Trophoblast cell (in vitro differentiated cells and primary cell): ENCODE results near the gene TSC22D3.
A peak's percentile ranks its signal among the peaks of the same experiment; 100 is the strongest.

ENCODE experiments used
- DNase-seq, 2 donors: peaks; one replicate each; pipeline ENCODE4 v3.0.0-alpha.2; 2016
- H2AFZ ChIP-seq: 2 replicates; pipeline ENCODE4 v1.6.1; 2013; ENCODE audit warnings: low read length, moderate library complexity, mild to moderate bottlenecking; ENCODE audit not compliant: insufficient read depth, poor library complexity
- H2AK5ac ChIP-seq: 2 replicates; pipeline ENCODE4 v1.6.1; 2013; ENCODE audit warnings: mild to moderate bottlenecking, low read length
- H2BK120ac ChIP-seq: 2 replicates; pipeline ENCODE4 v1.6.1; 2013; ENCODE audit warnings: low read length, mild to moderate bottlenecking, moderate library complexity; ENCODE audit not compliant: insufficient read depth, poor library complexity
- H2BK12ac ChIP-seq: 2 replicates; pipeline ENCODE4 v1.6.1; 2013; ENCODE audit warnings: mild to moderate bottlenecking, low read length, moderate library complexity
- H2BK5ac ChIP-seq: 2 replicates; pipeline ENCODE4 v1.6.1; 2013; ENCODE audit warnings: low read length, low read depth, moderate library complexity, mild to moderate bottlenecking; ENCODE audit not compliant: poor library complexity
- H3K14ac ChIP-seq: 2 replicates; pipeline ENCODE4 v1.6.1; 2013; ENCODE audit warnings: mild to moderate bottlenecking, low read length
- H3K18ac ChIP-seq: 2 replicates; pipeline ENCODE4 v1.6.1; 2013; ENCODE audit warnings: mild to moderate bottlenecking, low read length
- H3K23ac ChIP-seq: 2 replicates; pipeline ENCODE4 v1.6.1; 2013; ENCODE audit warnings: low read length
- H3K27ac ChIP-seq: 2 replicates; pipeline ENCODE4 v1.5.1; 2013; ENCODE audit warnings: low read depth, mild to moderate bottlenecking, inconsistent platforms, low read length, moderate library complexity
- H3K27me3 ChIP-seq: 2 replicates; pipeline ENCODE4 v1.6.1; 2013; ENCODE audit warnings: inconsistent platforms, mild to moderate bottlenecking, low read length, moderate library complexity; ENCODE audit not compliant: insufficient read depth
- H3K36me3 ChIP-seq, 2 experiments: 1 replicate in 1 of 2; 2 replicates in 1 of 2; pipeline ENCODE4 v1.6.1; 2013; ENCODE audit warnings: low read length in 2 of 2, mild to moderate bottlenecking in 2 of 2, moderate library complexity in 1 of 2; ENCODE audit not compliant: insufficient read depth in 2 of 2, control insufficient read depth in 1 of 2
- H3K4ac ChIP-seq: 2 replicates; pipeline ENCODE4 v1.6.1; 2013; ENCODE audit warnings: low read depth, mild to moderate bottlenecking, low read length, moderate library complexity
- H3K4me1 ChIP-seq, 2 experiments: 1 replicate in 1 of 2; 2 replicates in 1 of 2; pipeline ENCODE4 v1.6.1; 2013; ENCODE audit warnings: low read length in 2 of 2, mild to moderate bottlenecking in 2 of 2, moderate library complexity in 1 of 2; ENCODE audit not compliant: insufficient read depth in 2 of 2, control insufficient read depth in 1 of 2
- H3K4me2 ChIP-seq: 2 replicates; pipeline ENCODE4 v1.6.1; 2013; ENCODE audit warnings: inconsistent platforms, mild to moderate bottlenecking, low read length, moderate library complexity
- H3K4me3 ChIP-seq: 2 replicates; pipeline ENCODE4 v1.5.1; 2013; ENCODE audit warnings: mild to moderate bottlenecking, low read depth, low read length, inconsistent platforms
- H3K79me1 ChIP-seq: one replicate; pipeline ENCODE4 v1.6.1; 2013; ENCODE audit warnings: low read length
- H3K79me2 ChIP-seq: 2 replicates; pipeline ENCODE4 v1.6.1; 2013; ENCODE audit warnings: low read length, mild to moderate bottlenecking; ENCODE audit not compliant: control insufficient read depth, insufficient read depth, poor library complexity
- H3K9ac ChIP-seq: 2 replicates; pipeline ENCODE4 v1.6.1; 2013; ENCODE audit warnings: mild to moderate bottlenecking, low read length
- H3K9me3 ChIP-seq: 2 replicates; pipeline ENCODE4 v1.6.1; 2013; ENCODE audit warnings: low read depth, mild to moderate bottlenecking, control low read depth, inconsistent platforms, low read length; ENCODE audit not compliant: insufficient read depth
- H4K12ac ChIP-seq: 2 replicates; pipeline ENCODE4 v1.6.1; 2013; ENCODE audit warnings: low read depth, mild to moderate bottlenecking, low read length, moderate library complexity
- H4K8ac ChIP-seq: 2 replicates; pipeline ENCODE4 v1.6.1; 2013; ENCODE audit warnings: low read depth, mild to moderate bottlenecking, low read length, moderate library complexity
- H4K91ac ChIP-seq: one replicate; pipeline ENCODE4 v1.6.1; 2013; ENCODE audit warnings: low read depth, mild to moderate bottlenecking, low read length, moderate library complexity
- WGBS: extraction: QIAGEN DNeasy Blood & Tissue Kit; methylation state at CpG from one replicate; pipeline ENCODE4 v1.1.7; 2013; ENCODE audit warnings: missing lambda C conversion rate; ENCODE audit not compliant: insufficient read length, insufficient coverage; ENCODE audit errors: extremely low coverage; 5-methylcytosine and 5-hydroxymethylcytosine counted together

TSC22D3 gene

GRCh38 chrX:107716118-107716684, 59.4 kb downstream of the TSC22D3 start:
- Histone ChIP-seq H3K27me3 (no peaks in the 10 kb centered on the region), H3K23ac (no peak overlapping the region), H3K27ac (peak overlapping the region; percentile 81), H2AFZ (peak overlapping the region; percentile 67), H2AK5ac (peak overlapping the region; percentile 61), H3K36me3 (peaks cover 7% of the 10 kb centered on the region in 2 experiments), H3K79me2 (peaks cover 3% of the 10 kb centered on the region), H2BK5ac (peak overlapping the region; percentile 82), H3K14ac (peak overlapping the region; percentile 38), H2BK12ac (peak overlapping the region; percentile 45), H3K4ac (peak overlapping the region; percentile 50), H3K9ac (peak overlapping the region; percentile 91), H3K9me3 (no peaks in the 10 kb centered on the region), H4K91ac (peak overlapping the region; percentile 85), H3K18ac (peak overlapping the region; percentile 88), H2BK120ac (peak overlapping the region; percentile 72), H3K4me2 (peak overlapping the region; percentile 65), H3K4me3 (peak overlapping the region; percentile 75), H3K79me1 (peaks cover 13% of the 10 kb centered on the region), H4K12ac (peak overlapping the region; percentile 8), H3K4me1 (peaks cover 9 to 12% of the 10 kb centered on the region in 2 experiments), H4K8ac (peak overlapping the region; percentile 79)
- no CpG with 5 or more reads among the region's 52 CpGs for WGBS
- DNase-seq, result no peak

GRCh38 chrX:107715331-107716117, 60.1 kb downstream of the TSC22D3 start:
- WGBS, result no CpG with 5 or more reads among the region's 15 CpGs
- peaks cover 9 to 14% of the 10 kb centered on the region in 2 experiments for H3K4me1 ChIP-seq
- peaks cover 15% of the 10 kb centered on the region for H3K79me1 ChIP-seq
- H3K79me2 ChIP-seq, result peaks cover 3% of the 10 kb centered on the region
- H3K14ac ChIP-seq, result peak overlapping the region; percentile 38
- H3K9ac ChIP-seq, result peak overlapping the region; percentile 91
- peak overlapping the region; percentile 61 for H3K4me2 ChIP-seq
- H3K27me3 ChIP-seq, result no peaks in the 10 kb centered on the region
- H3K9me3 ChIP-seq, result no peaks in the 10 kb centered on the region
- peak overlapping the region; percentile 67 for H2AFZ ChIP-seq
- H4K12ac ChIP-seq, result peak overlapping the region; percentile 8
- peak overlapping the region; percentile 79 for H4K8ac ChIP-seq
- H2BK120ac ChIP-seq, result peak overlapping the region; percentile 54
- H3K18ac ChIP-seq, result peak overlapping the region; percentile 74
- H2AK5ac ChIP-seq, result peak overlapping the region; percentile 61
- peak overlapping the region; percentile 75 for H3K4me3 ChIP-seq
- H3K36me3 ChIP-seq, result peaks cover 7% of the 10 kb centered on the region in 2 experiments
- peak overlapping the region; percentile 75 for H3K27ac ChIP-seq
- peak overlapping the region; percentile 45 for H2BK12ac ChIP-seq
- peak overlapping the region; percentile 82 for H4K91ac ChIP-seq
- peak overlapping the region; percentile 50 for H3K4ac ChIP-seq
- H2BK5ac ChIP-seq, result peak overlapping the region; percentile 82
- no peak overlapping the region for H3K23ac ChIP-seq
- no peak for DNase-seq

GRCh38 chrX:107714206-107714891, 61.2 kb downstream of the TSC22D3 start:
- Histone ChIP-seq H2AK5ac (no peak overlapping the region), H4K8ac (no peak overlapping the region), H3K18ac (no peak overlapping the region), H3K4me1 (peaks cover 9 to 14% of the 10 kb centered on the region in 2 experiments), H4K12ac (no peak overlapping the region), H3K9ac (no peak overlapping the region), H2BK120ac (no peak overlapping the region), H3K14ac (no peak overlapping the region), H3K9me3 (no peaks in the 10 kb centered on the region), H2AFZ (no peak overlapping the region), H2BK12ac (no peak overlapping the region), H3K27ac (no peak overlapping the region), H2BK5ac (no peak overlapping the region), H3K27me3 (no peaks in the 10 kb centered on the region), H3K4me3 (no peak overlapping the region), H3K79me2 (peaks cover 3% of the 10 kb centered on the region), H3K79me1 (peaks cover 15% of the 10 kb centered on the region), H3K4ac (no peak overlapping the region), H3K4me2 (no peak overlapping the region), H4K91ac (no peak overlapping the region), H3K23ac (no peak overlapping the region), H3K36me3 (peaks cover 7% of the 10 kb centered on the region in 2 experiments)
- peak in 1 of 2 donors; percentile 19 for DNase-seq
- no CpG with 5 or more reads among the region's 9 CpGs for WGBS

- WGBS, result no CpG with 5 or more reads among the region's 9 CpGs
- no peak overlapping the region for H2AK5ac ChIP-seq
- H3K9me3 ChIP-seq, result no peaks in the 10 kb centered on the region
Observed at GRCh38 chrX:107713543-107714205, 61.9 kb downstream of the TSC22D3 start.

More at GRCh38 chrX:107713543-107714205, 61.9 kb downstream of the TSC22D3 start:
- Histone ChIP-seq H3K9ac (no peak overlapping the region), H2BK12ac (no peak overlapping the region), H3K4me3 (no peak overlapping the region), H3K14ac (no peak overlapping the region), H3K18ac (no peak overlapping the region), H3K4ac (no peak overlapping the region), H2BK120ac (no peak overlapping the region), H2AFZ (no peak overlapping the region), H3K79me2 (peaks cover 3% of the 10 kb centered on the region), H3K36me3 (peaks cover 7% of the 10 kb centered on the region in 2 experiments), H3K27ac (no peak overlapping the region), H2BK5ac (no peak overlapping the region), H3K23ac (no peak overlapping the region), H4K8ac (no peak overlapping the region), H3K27me3 (no peaks in the 10 kb centered on the region), H3K4me2 (no peak overlapping the region), H4K12ac (no peak overlapping the region), H4K91ac (no peak overlapping the region), H3K4me1 (peaks cover 9 to 14% of the 10 kb centered on the region in 2 experiments), H3K79me1 (peaks cover 15% of the 10 kb centered on the region)
- peak in 1 of 2 donors; percentile 24 for DNase-seq
